Endothelial cell of umbilical vein (primary cell): Measurements from ENCODE around the gene DBR1. TPM values are rescaled to one million over a fixed set of nuclear protein-coding genes. Genes with fewer than 3 reads are reported as not detected.
A peak's percentile ranks its signal among the peaks of the same experiment; 100 is the strongest.

Experiments
- BruUV-seq: library from RNA; stranded (reverse); fragments of 400-500 nt; replicated peaks from 2 replicates; lab custom pipeline; 2021; lab: Mats Ljungman, UMichigan
- CTCF ChIA-PET: fragments of 300-600, 350-600 bp; sonication (Branson Sonifier 250); formaldehyde crosslinking; loops from one replicate; lab custom pipeline; 2021; ENCODE audit warnings: antibody characterized with exemption, inconsistent platforms; lab: Charles Lee
- POLR2A ChIA-PET: fragments of 300-600, 350-600 bp; sonication (Branson Sonifier 250); formaldehyde crosslinking; loops from one replicate; lab custom pipeline; 2021; ENCODE audit warnings: antibody characterized with exemption, inconsistent platforms; lab: Charles Lee
- DNase-seq: peaks from one replicate; pipeline ENCODE4 v3.0.0-alpha.2; 2011; ENCODE audit warnings: low read depth, low spot score
- FAIRE-seq: peaks from 2 replicates; lab custom pipeline; 2011; peaks lifted over from hg19 to GRCh38; lab: Jason Lieb, UNC
- H2AFZ ChIP-seq: 2 replicates; pipeline ENCODE4 v1.6.0; 2012; ENCODE audit warnings: low read depth, low read length, control low read depth, inconsistent platforms
- H3K27ac ChIP-seq: 2 replicates; pipeline ENCODE4 v1.5.1; 2011; ENCODE audit warnings: low read depth, mild to moderate bottlenecking, control low read depth, low read length, moderate library complexity; ENCODE audit not compliant: insufficient read depth
- H3K27me3 ChIP-seq, 2 experiments: 2 replicates each; pipeline versions ENCODE4 v1.6.0 to v1.6.1; 2011; ENCODE audit warnings: low read length in 2 of 2, mixed read lengths in 1 of 2; ENCODE audit not compliant: control insufficient read depth in 2 of 2, insufficient read depth in 2 of 2
- H3K36me3 ChIP-seq, 2 experiments: 2 replicates in 1 of 2; 3 replicates in 1 of 2; pipeline ENCODE4 v1.5.1; 2011; ENCODE audit warnings: low read length in 2 of 2, mild to moderate bottlenecking in 1 of 2, moderate library complexity in 1 of 2; ENCODE audit not compliant: control insufficient read depth in 2 of 2, insufficient read depth in 2 of 2; ENCODE audit errors: extremely low read depth in 1 of 2
- H3K4me1 ChIP-seq: 3 replicates; pipeline ENCODE4 v1.5.1; 2011; ENCODE audit warnings: mild to moderate bottlenecking, low read length; ENCODE audit not compliant: control insufficient read depth, insufficient read depth; ENCODE audit errors: extremely low read depth
- H3K4me2 ChIP-seq: 2 replicates; pipeline ENCODE4 v1.6.1; 2011; ENCODE audit warnings: low read length, control low read depth, mixed read lengths; ENCODE audit not compliant: insufficient read depth
- H3K4me3 ChIP-seq, 3 experiments: fragments of 200-600 bp in 1 of 3; sonication (generic), shearing (Covaris generic) in 1 of 3; replicated peaks in 1 of 3; 2 replicates each; pipeline ENCODE4 v1.5.1; 2011 to 2016; ENCODE audit warnings: control low read depth in 3 of 3, low read length in 3 of 3, mild to moderate bottlenecking in 2 of 3, inconsistent platforms in 1 of 3, low read depth in 1 of 3, moderate library complexity in 1 of 3; ENCODE audit not compliant: insufficient read depth in 1 of 3
- H3K79me2 ChIP-seq: 2 replicates; pipeline ENCODE4 v1.6.0; 2012; ENCODE audit warnings: low read length, inconsistent platforms; ENCODE audit not compliant: control insufficient read depth, insufficient read depth
- H3K9ac ChIP-seq: replicated peaks from 2 replicates; pipeline ENCODE3; 2011; ENCODE audit warnings: low read length, control low read depth; ENCODE audit not compliant: insufficient read depth; ENCODE audit errors: extremely low read depth
- H3K9me1 ChIP-seq: replicated peaks from 3 replicates; pipeline ENCODE4 v1.6.0; 2011; ENCODE audit warnings: mild to moderate bottlenecking, low read length; ENCODE audit not compliant: control insufficient read depth, insufficient read depth; ENCODE audit errors: extremely low read depth
- H3K9me3 ChIP-seq: replicated peaks from 2 replicates; pipeline ENCODE4 v1.5.1; 2012; ENCODE audit warnings: low read length, inconsistent platforms; ENCODE audit not compliant: control insufficient read depth, insufficient read depth
- H4K20me1 ChIP-seq: replicated peaks from 2 replicates; pipeline ENCODE3; 2011; ENCODE audit warnings: mild to moderate bottlenecking, low read length; ENCODE audit not compliant: control insufficient read depth, insufficient read depth; ENCODE audit errors: extremely low read depth
- EZH2 ChIP-seq: IDR thresholded peaks from 2 replicates; pipeline ENCODE4 v1.6.1; 2012; ENCODE audit warnings: borderline replicate concordance, low read depth, mild to moderate bottlenecking, moderate library complexity, low read length, inconsistent platforms; ENCODE audit not compliant: severe bottlenecking
- FOS ChIP-seq: IDR thresholded peaks from 2 replicates; pipeline ENCODE4 v1.6.1; 2011; ENCODE audit warnings: mild to moderate bottlenecking, low read length, moderate library complexity, borderline replicate concordance; ENCODE audit not compliant: insufficient read depth
- GATA2 ChIP-seq: IDR thresholded peaks from 2 replicates; pipeline ENCODE4 v1.7.0; 2011; ENCODE audit warnings: low read depth, mild to moderate bottlenecking, moderate library complexity, mixed read lengths, low read length; ENCODE audit not compliant: insufficient read length, insufficient read depth
- JUN ChIP-seq: IDR thresholded peaks from 2 replicates; pipeline ENCODE4 v1.6.1; 2011; ENCODE audit warnings: borderline replicate concordance, low read depth; ENCODE audit not compliant: insufficient read length, insufficient read depth
- MAX ChIP-seq: IDR thresholded peaks from 2 replicates; pipeline ENCODE4 v1.6.1; 2011; ENCODE audit not compliant: insufficient read depth, insufficient read length
- MYC ChIP-seq: IDR thresholded peaks from one replicate; pipeline ENCODE4 v1.6.1; 2011; ENCODE audit warnings: mild to moderate bottlenecking, low read depth, low read length
- POLR2A ChIP-seq: IDR thresholded peaks from 2 replicates; pipeline ENCODE4 v1.6.1; 2012; ENCODE audit warnings: low read depth, mild to moderate bottlenecking, control low read depth, low read length
- POLR2AphosphoS5 ChIP-seq: IDR thresholded peaks from 2 replicates; pipeline ENCODE4 v1.6.1; 2012; ENCODE audit warnings: low read depth, mild to moderate bottlenecking, control low read depth, low read length, moderate library complexity; ENCODE audit not compliant: insufficient read depth
- dilution Hi-C: fragments of 300-500 bp; cut with MboI; formaldehyde crosslinking; loops from one replicate; pipeline ENCODE4 v1.15.0; 2019; ENCODE audit warnings: low sequenced_read_pairs; ENCODE audit not compliant: extremely low pct_ligation_motif_present
- intact Hi-C: fragments of 100-400 bp; cut with micrococcal nuclease; formaldehyde crosslinking; loops from one replicate; pipeline ENCODE4 v1.10.0; 2022
- polyA plus RNA-seq, 4 experiments: library from polyadenylated mRNA; depleted of rRNA in 3 of 4; stranded (reverse) in 3 of 4; unstranded in 1 of 4; fragments of >200 nt; gene quantifications; 2 replicates each; pipeline versions ENCODE4 v1.2.1 to v1.2.3, GENCODE V29; 2011 to 2012; ENCODE audit warnings: missing spikeins in 1 of 4
- total RNA-seq: library from RNA; stranded (reverse); gene quantifications from 2 replicates; pipeline ENCODE4 v1.2.3, GENCODE V29; 2021
- TF ChIP-seq, protein P1 (sequence below), 2 donors: IDR thresholded peaks; 1 replicate in 1 of 2; 2 replicates in 1 of 2; pipeline ENCODE4 v1.5.1; 2011; ENCODE audit warnings: low read length in 2 of 2, mild to moderate bottlenecking in 2 of 2, moderate library complexity in 2 of 2, control low read depth in 1 of 2, inconsistent platforms in 1 of 2, low read depth in 1 of 2; ENCODE audit not compliant: insufficient read depth in 1 of 2; ENCODE audit errors: extremely low read depth in 1 of 2

Gene DBR1
- total and polyA plus RNA-seq, 2 donors (not counting 3 experiments of a cell fraction or from before 2014, with no cell fraction given) = 10.3 to 17.8 TPM

GRCh38 chr3:138220788-138221187 is 46.1 kb upstream of the DBR1 start:
- Histone ChIP-seq H2AFZ (no peak overlapping the region), H3K4me3 (no peak overlapping the region), H3K36me3 (peaks cover 7 to 12% of the 10 kb centered on the region in 2 experiments), H3K9ac (no peak overlapping the region), H4K20me1 (peaks cover 13% of the 10 kb centered on the region), H3K4me2 (no peak overlapping the region), H3K27me3 (no peaks in the 10 kb centered on the region), H3K4me1 (peaks cover 35% of the 10 kb centered on the region), H3K9me1 (no peaks in the 10 kb centered on the region), H3K79me2 (peaks cover 45% of the 10 kb centered on the region), H3K9me3 (no peaks in the 10 kb centered on the region), H3K27ac (no peak overlapping the region)
- DNase-seq = no peak
- CTCF ChIA-PET = interaction anchor here (0.9 to 1.5 kb wide), 3 partner anchors 10 to 41 kb away, joined by 3 to 4 read pairs (median 3); no protein-coding TSS in a partner anchor
- intact Hi-C loops (no loop called here), dilution Hi-C loops (no loop called here)
- TF ChIP-seq, protein P1, sequence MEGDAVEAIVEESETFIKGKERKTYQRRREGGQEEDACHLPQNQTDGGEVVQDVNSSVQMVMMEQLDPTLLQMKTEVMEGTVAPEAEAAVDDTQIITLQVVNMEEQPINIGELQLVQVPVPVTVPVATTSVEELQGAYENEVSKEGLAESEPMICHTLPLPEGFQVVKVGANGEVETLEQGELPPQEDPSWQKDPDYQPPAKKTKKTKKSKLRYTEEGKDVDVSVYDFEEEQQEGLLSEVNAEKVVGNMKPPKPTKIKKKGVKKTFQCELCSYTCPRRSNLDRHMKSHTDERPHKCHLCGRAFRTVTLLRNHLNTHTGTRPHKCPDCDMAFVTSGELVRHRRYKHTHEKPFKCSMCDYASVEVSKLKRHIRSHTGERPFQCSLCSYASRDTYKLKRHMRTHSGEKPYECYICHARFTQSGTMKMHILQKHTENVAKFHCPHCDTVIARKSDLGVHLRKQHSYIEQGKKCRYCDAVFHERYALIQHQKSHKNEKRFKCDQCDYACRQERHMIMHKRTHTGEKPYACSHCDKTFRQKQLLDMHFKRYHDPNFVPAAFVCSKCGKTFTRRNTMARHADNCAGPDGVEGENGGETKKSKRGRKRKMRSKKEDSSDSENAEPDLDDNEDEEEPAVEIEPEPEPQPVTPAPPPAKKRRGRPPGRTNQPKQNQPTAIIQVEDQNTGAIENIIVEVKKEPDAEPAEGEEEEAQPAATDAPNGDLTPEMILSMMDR (IDR thresholded peaks at IDR 0.05; ENCODE audit: extremely low read depth in 1 of 2, insufficient read depth in 1 of 2, low read depth in 1 of 2, low read length in 2 of 2) = no peak
- TF ChIP-seq MYC = no peak
- TF ChIP-seq JUN = no peak
- no peak for TF ChIP-seq POLR2AphosphoS5
- TF ChIP-seq EZH2 = no peak
- TF ChIP-seq FOS = no peak
- no peak for TF ChIP-seq GATA2
- TF ChIP-seq MAX = no peak
- TF ChIP-seq POLR2A = no peak
- POLR2A ChIA-PET = no interaction called here
- FAIRE-seq = peak; percentile 37
- BruUV-seq = no TSS peak
